H1 (cell line): ENCODE results near the gene REXO5. TPM values are rescaled to one million over a fixed set of nuclear protein-coding genes. Genes with fewer than 3 reads are reported as not detected.

Experiments used
- ATF3 ChIP-seq: IDR thresholded peaks from 2 replicates; pipeline ENCODE4 v1.6.1; 2011; ENCODE audit warnings: low read depth, mild to moderate bottlenecking, low read length; ENCODE audit not compliant: insufficient read depth
- CHD7 ChIP-seq: fragments of 300-600 bp; sonication (generic); IDR thresholded peaks from 2 replicates; pipeline ENCODE4 v1.7.1; 2012; ENCODE audit warnings: low read length, moderate library complexity, mild to moderate bottlenecking, inconsistent platforms; ENCODE audit not compliant: insufficient replicate concordance
- EP300 ChIP-seq, 2 experiments: IDR thresholded peaks; 1 replicate in 1 of 2; 2 replicates in 1 of 2; pipeline ENCODE4 v1.6.1; 2011 to 2012; ENCODE audit warnings: low read depth in 2 of 2, low read length in 2 of 2, mild to moderate bottlenecking in 2 of 2, borderline replicate concordance in 1 of 2, inconsistent platforms in 1 of 2, moderate library complexity in 1 of 2
- EZH2 ChIP-seq: fragments of 200-600 bp; sonication (generic); IDR thresholded peaks from 2 replicates; pipeline ENCODE4 v1.7.1; 2012; ENCODE audit warnings: low read depth, mild to moderate bottlenecking, moderate library complexity, low read length, inconsistent platforms; ENCODE audit not compliant: severe bottlenecking
- FOSL1 ChIP-seq: IDR thresholded peaks from 2 replicates; pipeline ENCODE4 v1.6.1; 2011; ENCODE audit warnings: mild to moderate bottlenecking, low read depth, low read length, moderate library complexity; ENCODE audit not compliant: insufficient read depth
- KDM5A ChIP-seq: fragments of 200-600 bp; IDR thresholded peaks from 2 replicates; pipeline ENCODE4 v1.7.1; 2012; ENCODE audit warnings: mild to moderate bottlenecking, low read length, inconsistent platforms, mixed read lengths
- SIX5 ChIP-seq: IDR thresholded peaks from 2 replicates; pipeline ENCODE4 v1.6.1; 2011; ENCODE audit warnings: mild to moderate bottlenecking, low read depth, low read length
- TCF12 ChIP-seq: IDR thresholded peaks from 2 replicates; pipeline ENCODE4 v1.6.1; 2011; ENCODE audit warnings: low read depth, mild to moderate bottlenecking, low read length
- polyA plus RNA-seq, 7 experiments: library from polyadenylated mRNA; depleted of rRNA in 3 of 7; stranded (reverse) in 5 of 7; unstranded in 2 of 7; fragments of >200 nt in 5 of 7; fragments of 200-250 nt in 2 of 7; gene quantifications; 1 replicate in 5 of 7; 2 replicates in 1 of 7; 4 replicates in 1 of 7; pipeline versions ENCODE4 v1.2.1 to v1.2.3, GENCODE V29; 2011 to 2013; ENCODE audit warnings: missing spikeins in 2 of 7, mixed read lengths in 2 of 7
- total RNA-seq: library from RNA; stranded (reverse); fragmentation: NEBNext Ultra II Directional; extraction: Animal tissue kit (Norgen Biotek cat#: 25700); gene quantifications from 2 replicates; pipeline ENCODE4 v1.2.1, GENCODE V29; 2021

REXO5 gene
- total and polyA plus RNA-seq, 2 of the 8 experiments (the other 6 are each of a cell fraction or from before 2014, with no cell fraction given), result 2.4 to 8.9 TPM

- TF ChIP-seq KDM5A (no peak), FOSL1 (no peak), CHD7 (no peak), TCF12 (no peak), EP300 (IDR thresholded peaks at IDR 0.05; ENCODE audit: borderline replicate concordance in 1 of 2, low read depth in 2 of 2, low read length in 2 of 2) (no peak), SIX5 (no peak), ATF3 (no peak), EZH2 (no peak)
Observed at GRCh38 chr16:20812510-20812909, 6.2 kb downstream of the REXO5 start (continued).
